LNCAP (cell line): Measurements from ENCODE around the gene CDC14B.

ENCODE experiments used
- CTCF ChIP-seq: fragments of 450-650 bp; IDR thresholded peaks from 2 replicates; pipeline ENCODE4 v1.5.1; 2017; ENCODE audit warnings: mild to moderate bottlenecking

CDC14B gene

GRCh38 chr9:96619491-96620180, at the start of gene CDC14B:
Gene CDC14B, minus strand, starts transcription at chr9:96619843. Its CDS starts 465 bp downstream, at chr9:96619378.
- peak; percentile 47 for TF ChIP-seq CTCF

GRCh38 chr9:96668868-96669534, 49.4 kb upstream of the CDC14B start:
- no peak for TF ChIP-seq CTCF

GRCh38 chr9:96667363-96667728, 47.7 kb upstream of the CDC14B start:
- no peak for TF ChIP-seq CTCF

- peak; percentile 76 for TF ChIP-seq CTCF
Observed at GRCh38 chr9:96666653-96667362, 47.2 kb upstream of the CDC14B start.

GRCh38 chr9:96665789-96666188, 46.1 kb upstream of the CDC14B start:
- no peak for TF ChIP-seq CTCF

- no peak for TF ChIP-seq CTCF
Observed at GRCh38 chr9:96663506-96664120, 44.0 kb upstream of the CDC14B start.

- TF ChIP-seq CTCF = no peak
Observed at GRCh38 chr9:96661711-96662110, 42.1 kb upstream of the CDC14B start.
